NCI-H2227 (cell line): ENCODE results near the gene SUFU.

Experiments used
- DNase-seq: peaks from one replicate; lab custom pipeline; 2025; ENCODE audit not compliant: unreplicated experiment; lab: John Stamatoyannopoulos, UW

Gene SUFU

DNA sequence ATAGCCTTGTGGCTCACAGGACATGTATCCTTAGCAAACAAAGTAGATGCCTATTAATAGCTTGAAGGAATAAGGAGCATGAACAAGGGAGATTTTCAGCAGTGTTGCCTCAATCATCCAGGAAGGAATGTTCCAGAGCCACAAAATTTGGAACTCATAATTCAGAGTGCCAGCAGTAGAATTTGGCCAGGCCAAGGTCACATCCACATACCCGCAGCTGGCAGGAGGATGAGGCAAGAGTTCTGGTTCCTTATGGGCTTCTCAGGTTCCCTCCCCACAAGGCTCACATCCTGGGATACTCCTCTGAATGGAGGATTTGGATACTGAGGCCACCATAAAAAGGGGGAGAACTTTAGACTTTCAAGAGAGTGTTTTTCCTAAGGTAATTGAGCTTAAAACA lies 45.8 kb downstream of the SUFU start:
- DNase-seq, result no peak

DNA sequence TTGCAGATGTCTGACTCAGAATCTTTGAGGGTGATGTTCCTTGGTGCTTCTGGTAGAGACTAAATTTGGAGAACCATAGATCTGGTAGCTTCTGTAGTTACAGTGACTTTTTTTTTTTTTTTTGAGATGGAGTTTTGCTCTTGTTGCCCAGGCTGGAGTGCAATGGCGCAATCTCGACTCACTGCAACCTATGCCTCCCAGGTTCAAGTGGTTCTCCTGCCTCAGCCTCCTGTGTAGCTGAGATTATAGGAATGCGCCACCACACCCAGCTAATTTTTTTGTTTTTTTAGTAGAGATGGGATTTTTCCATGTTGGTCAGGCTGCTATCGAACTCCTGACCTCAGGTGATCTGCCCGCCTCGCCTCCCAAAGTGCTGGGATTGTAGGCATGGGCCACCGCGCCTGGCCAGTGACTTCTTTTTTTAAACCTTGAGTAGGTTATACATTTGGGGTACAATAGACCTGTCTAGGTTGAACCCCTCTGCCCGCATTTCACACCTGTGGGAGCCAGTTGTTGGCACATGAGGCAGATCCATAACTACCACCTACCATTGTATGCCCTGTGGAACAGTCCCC lies 47.0 kb downstream of the SUFU start:
- DNase-seq, result no peak

DNA sequence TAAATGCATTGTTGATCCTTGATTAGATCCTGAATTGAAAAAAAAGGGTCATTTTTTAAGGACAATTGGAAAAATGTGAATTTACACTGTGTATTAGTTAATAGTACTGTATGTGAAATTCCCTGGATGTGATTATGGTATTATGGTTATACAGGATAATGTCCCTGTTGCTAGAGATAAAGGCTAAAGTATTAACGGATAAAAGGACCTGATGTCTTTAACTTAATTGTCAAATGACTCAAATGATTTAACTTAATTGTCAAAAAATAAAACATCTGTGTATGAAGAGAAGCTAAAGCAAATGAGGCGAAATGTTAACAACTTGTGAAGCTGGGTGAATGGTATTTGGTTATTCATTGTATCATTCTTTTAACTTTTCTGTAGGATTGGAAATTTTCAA lies 48.8 kb downstream of the SUFU start:
- DNase-seq, result no peak

DNA sequence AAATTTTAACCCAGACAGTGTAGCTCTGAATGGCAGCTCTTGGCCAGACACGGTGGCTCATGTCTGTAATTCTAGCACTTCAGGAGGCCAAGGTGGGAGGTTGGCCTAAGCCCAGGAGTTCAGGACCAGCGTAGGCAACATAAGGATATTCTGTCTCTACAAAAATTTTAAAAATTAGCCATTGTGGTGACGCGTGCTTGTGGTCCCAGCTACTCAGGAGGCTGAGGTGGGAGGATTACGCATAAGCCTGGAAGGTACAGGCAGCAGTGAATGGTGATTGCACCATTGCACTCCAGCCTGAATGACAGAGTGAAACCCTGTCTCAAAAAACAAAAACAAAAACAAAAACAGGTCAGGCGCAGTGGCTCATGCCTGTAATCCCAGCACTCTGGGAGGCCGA lies 50.0 kb downstream of the SUFU start:
- DNase-seq, result no peak

DNA sequence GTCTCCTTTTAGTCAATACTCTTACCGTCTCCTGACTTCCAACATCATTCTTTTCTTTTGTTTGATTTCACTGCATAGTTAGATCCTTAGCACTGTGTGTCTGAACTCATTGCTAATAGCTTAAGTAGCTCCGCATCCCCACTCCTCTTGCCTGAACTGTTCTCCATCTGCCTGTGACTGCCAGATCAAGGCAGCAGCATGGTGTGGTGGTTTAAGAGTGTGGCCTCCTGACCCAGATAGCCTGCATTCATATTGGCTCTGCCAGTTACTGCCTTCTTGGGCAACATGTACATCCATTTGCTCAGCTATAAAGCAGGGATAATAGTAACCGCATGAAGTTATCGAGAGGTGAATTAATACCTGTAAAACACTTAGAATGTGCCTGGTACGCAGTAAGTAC lies 50.8 kb downstream of the SUFU start:
- DNase-seq, result no peak

DNA sequence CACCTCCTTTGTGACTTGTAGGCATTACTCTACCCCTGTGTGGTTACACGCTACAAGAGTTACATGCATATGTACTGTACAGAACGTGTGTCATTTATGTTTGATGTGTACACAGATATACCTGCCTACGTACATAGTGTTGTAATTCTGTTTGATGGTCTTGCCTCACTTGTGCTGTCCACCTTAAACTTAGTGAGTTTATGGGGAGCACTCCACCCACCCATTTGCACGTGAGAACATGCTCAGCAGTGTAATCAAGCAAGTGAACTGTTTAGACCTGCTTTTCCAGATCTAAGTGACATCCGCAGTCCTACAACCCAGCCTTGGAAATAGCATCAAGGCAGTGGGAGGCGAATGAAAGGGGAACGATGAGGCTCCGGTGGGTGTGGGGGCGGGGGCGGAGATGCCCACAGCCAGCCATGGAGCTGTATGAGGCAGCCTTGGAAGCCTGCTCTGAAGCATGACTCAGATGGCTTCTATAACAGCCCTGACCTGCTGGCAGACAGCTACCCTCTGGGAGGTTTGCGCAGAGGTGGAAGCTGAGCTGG lies 52.1 kb downstream of the SUFU start:
- no peak for DNase-seq

DNA sequence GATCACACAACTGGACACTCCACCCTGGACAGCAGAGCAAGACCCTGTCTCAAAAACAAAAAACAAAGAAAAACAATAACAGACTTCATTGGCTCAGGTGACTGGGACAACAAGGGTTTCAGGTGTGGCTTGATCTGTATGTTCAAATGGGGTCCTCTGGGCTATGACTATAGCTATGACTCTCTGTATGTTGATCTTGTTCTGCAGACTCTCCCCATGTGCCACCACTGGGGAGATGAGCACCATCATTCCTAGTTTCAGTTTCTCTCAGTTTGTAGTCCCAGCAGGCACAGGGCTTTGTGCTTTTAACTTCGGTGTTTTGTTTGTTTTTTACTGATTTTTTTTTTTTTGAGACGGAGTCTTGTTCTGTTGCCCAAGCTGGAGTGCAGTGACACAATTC lies 53.8 kb downstream of the SUFU start:
- DNase-seq, result no peak

DNA sequence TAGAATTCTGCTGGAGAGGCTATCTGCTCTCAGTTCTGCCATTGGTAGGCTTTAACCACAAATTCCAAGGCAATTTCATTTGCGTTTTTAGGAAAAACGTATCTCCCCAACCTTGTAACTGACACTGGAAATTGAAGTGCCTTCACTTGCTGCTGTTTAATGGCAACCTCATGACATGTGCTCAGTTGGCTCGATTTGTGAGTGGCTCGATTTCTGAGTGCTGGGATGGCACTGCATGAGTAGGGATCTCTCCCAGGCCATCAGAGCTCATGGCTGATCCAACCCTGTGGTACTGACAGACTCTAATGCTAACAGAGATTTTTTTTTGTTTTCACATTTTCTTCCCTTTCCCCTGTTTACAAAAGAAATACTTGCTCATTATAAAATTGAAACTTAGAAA lies 56.0 kb downstream of the SUFU start:
- no peak for DNase-seq

DNA sequence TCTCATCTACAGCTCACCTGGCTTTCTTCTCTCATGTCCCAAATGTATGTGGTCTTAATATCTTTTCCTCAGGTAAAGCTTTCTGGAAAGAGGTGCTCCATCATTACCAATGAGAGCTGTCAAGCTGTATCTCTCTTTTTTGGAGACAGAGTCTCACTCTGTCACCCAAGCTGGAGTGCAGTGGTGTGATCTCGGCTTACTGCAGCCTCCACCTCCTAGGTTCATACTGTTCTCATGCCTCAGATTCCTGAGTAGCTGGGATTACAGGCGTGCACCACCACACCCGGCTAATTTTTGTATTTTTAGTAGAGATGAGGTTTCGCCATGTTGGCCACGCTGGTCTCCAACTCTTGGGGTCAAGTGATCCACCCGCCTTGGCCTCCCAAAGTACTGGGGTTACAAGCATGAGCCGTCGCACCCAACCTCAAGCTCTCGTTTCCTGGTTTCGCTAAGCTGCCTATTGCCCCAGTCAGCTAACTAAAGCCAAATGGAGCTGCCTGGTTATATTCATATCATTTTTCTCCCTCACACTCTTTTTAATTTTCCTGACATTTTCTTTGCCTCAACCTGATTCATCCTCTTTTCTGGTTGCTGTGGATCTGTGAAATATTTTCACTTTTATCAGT lies 60.5 kb downstream of the SUFU start:
- no peak for DNase-seq

DNA sequence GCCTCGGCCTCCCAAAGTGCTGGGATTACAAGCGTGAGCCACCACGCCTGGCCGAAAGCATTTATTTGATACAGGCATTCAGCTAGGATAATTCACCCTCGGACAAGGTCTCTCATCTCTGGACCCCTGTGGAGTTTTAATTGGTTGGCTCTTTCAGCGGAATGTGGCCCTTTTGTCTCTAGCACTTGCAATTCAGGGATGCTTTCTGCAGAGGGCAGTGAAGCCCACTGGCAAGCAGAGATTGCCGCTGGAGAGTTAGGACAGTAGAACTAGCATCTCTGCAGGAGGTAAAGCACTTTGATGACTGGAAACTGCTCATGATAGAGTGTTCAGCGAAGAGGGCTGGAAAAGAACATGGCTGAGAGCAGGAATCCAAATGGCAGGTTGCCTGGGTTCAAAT lies 62.0 kb downstream of the SUFU start:
- DNase-seq, result no peak

DNA sequence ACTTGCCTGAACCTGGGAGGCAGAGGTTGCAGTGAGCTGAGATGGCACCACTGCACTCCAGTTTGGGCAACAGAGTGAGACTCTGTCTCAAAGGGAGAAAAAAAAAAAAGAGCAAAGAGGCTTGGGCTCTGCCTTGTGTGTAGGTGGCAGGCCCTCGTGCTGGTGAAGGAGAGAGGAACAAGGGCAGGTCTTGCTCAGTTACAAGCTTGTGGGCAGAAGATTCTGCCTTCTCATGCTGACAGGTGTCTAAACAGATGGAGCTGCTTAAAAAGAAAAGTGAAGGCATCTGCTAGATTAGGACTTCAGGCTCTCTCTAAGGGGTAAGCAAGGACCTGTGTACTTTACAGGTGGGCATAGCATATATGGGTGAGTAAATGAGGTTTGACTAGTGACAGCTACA lies 75.0 kb downstream of the SUFU start:
- no peak for DNase-seq

DNA sequence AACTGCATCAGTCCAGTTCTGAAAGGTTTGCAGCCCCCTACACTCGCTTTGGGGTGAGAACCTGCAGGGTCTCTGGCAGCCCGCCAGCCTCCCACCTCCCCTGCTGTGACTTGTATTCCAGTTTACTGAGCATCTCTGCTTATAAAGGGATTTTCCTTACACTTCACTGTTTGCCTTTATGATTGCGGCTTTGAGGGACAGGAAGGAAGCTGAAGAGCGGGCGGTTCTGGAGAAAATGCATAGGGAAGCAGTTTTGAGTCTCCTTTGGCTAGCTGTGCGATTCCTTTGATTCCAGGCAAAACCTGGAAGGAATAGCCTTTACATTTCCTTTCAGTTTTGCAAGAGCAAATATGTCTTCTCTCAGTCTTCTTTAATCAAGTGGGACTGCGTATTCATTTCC lies 75.6 kb downstream of the SUFU start:
- DNase-seq, result peak; percentile 37

DNA sequence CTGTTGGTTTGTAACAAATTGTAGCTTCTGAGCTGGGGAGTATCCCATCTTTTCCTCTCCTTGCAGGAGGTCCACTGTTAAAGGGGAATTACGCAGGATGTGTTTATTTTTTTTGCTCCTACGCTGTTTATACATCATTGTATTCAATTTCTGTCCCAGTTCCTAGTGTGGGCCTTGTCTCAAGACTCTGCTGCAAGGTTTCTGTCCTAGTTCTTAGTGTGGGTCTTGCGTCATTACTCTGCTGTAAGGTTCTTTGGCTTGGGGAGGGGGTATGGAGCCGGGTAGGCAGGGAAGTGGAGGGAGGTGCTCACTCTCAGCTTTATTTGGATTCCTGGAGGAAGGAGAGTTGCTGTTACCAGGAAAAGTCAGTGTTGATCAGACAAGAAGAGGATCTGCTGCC lies 76.5 kb downstream of the SUFU start:
- DNase-seq, result no peak

DNA sequence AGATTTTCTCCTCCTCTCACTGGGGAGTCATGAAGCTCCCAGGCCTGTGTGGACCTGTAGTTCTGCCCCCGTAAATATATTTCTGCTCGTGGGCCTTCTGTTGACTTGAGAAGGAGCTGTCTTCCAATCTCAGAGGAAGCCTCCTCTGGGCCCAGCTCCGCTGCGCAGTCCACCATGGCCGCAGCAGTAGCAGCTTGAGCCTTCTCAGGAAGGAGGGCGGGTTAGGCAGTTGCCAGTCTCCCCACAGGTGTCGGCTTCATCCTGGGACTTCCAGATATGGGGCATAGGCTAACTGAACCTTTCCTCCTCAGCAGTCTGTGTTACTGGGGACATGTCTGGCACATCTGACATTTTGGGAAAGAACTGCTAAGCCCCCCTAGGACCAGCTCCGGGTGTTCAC lies 77.6 kb downstream of the SUFU start:
- no peak for DNase-seq

DNA sequence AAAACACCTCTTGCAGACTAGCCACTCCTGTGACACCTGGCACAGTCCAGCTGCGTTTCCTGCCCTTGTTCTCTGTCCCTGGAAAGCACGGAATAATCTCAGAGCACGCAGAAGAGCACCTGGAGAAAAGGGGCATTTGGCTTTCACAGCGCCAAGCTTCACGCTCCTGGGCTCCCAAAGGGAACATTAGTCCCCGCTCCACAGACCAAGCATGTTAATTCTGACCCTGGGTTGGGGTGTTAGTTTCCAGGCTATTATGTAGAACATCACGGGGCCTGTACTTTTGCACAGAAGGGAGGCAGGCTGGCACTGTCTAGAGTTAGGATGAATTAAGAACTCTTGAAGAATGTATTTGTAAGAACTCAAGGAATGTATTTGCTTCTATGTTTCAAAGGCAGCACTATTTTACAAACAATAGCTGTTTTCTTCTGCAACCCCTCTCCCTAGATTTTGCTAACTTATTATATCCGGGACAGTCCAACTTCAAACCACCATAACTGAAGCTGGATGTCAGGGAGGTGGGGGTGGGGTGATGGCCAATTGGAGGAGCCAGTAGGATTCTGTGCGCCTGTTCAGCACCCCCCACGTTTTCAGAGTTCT lies 78.3 kb downstream of the SUFU start:
- no peak for DNase-seq

DNA sequence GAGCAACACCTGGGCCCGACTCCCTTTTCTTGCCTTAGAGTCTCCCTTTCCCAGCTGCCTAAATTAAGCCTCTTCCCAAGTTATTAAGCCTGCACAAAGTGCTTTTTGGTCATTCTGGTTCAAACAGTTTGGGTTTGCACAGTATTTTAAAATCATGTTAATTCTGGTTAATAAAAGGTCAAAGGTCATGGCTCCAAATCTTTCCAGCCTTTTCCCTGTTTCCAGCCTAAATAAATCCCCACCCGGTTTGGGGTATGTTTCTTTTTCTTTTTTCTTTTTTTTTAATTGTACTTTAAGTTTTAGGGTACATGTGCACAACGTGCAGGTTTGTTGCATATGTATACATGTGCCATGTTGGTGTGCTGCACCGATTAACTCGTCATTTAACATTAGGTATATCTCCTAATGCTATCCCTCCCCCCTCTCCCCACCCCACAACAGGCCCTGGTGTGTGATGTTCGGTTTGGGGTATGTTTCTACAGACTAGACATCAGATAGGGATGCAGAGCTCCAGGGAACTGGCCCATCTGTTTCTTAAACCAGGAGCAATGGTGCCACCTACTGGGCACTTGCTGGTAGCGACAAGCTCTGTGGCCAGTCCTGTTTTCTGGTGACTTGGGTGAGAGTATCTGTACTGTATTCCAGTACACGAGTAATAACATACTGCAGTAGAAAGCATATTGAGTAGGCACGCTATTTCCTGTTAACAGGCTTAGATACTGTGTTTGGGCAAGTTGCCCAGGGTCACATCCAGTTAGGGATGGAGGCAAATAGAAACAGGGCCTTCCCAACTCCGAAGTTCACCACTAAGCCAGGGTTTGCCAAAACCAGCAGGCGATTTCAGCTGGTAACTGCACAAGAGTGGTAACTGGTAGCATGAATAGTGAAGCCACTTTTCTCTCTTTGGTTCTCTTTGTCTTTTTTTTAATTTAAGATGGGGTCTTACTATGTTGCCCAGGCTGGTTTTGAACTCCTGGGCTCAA lies 80.0 kb downstream of the SUFU start:
- peak; percentile 85 for DNase-seq

DNA sequence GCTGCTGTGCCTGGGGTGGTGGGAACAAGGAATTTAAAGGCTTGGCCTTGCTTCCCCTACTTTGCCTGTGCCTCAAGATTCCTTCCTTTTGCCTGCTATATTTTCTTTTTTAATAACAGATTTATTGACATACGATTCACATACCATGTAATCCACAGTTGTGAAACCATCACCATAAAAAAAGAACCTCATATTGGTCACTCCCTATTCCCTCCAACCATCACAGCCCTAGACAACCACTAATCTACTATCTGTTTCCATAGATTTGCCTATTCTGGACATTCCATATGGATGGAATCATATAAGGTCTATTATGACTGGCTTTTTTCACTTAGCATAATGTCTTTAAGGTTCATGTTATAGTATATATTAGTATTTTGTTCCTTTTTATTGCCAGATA lies 81.3 kb downstream of the SUFU start:
- DNase-seq, result no peak

DNA sequence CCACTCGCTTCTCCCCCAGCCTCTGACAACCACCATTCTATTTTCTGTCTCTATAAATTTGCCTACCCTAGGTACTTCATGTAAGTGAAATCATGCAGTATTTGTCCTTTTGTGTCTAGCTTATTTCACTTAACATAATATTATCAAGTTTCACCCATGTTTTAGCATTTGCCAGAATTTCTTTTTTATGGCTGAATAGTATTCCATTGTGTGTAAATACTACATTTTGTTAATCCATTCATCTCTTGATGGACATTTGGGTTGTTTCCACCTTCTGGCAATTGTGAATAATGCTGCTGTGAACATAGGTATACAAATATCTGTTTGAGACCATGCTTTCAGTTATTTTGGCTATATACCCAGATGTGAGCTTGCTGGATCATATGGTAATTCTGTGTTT lies 83.1 kb downstream of the SUFU start:
- DNase-seq, result no peak

DNA sequence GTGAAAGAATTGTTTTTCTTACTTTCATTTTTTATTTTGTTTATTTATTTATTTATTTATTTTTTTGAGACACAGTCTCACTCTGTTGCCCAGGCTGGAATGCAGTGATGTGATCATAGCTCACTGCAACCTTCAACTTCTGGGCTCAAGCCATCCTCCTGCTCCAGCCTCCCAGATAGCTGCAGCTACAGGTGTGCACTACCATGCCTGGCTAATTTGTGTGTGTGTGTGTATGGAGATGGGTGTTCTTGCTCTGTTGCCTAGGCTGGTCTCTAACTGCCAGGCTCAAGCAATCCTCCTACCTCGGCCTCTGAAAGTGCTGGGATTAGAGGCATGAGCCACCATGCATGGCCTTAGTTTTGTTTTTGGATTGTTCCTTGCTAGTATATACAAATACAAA lies 85.1 kb downstream of the SUFU start:
- DNase-seq, result no peak

DNA sequence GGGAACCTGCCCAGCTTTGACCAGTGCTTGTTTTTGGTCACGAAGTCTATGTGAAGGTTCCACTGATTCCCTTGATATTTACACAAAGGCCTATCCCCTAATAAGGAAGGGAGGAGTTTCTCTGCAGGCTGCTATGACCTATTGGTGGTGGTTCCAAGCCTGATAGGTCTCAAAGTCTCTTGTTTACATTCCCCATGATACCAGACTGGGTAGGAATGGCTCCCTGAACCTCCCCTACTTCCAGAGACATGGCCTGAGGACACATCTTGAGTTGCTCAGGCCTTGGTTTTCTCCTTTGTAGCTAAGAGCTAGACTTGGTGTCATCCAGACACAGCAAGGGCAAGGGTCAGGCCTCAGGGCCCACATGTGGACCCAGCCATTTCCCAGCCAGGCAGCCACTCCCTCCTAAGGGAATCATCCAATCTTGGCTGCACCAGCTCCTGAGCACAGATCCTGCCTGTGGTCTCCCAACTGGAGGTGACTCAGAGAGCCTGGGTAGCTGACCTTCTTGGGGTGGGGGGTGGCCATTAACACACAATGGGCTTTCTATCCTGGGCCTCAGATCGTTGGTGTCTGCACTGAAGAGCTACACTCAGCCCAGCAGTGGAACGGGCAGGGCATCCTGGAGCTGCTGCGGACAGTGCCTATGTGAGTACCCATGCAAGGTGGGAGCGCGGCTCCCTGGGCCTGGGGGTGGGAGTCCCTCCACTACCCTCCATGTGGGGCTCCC lies 89.5 kb downstream of the SUFU start:
- no peak for DNase-seq

DNA sequence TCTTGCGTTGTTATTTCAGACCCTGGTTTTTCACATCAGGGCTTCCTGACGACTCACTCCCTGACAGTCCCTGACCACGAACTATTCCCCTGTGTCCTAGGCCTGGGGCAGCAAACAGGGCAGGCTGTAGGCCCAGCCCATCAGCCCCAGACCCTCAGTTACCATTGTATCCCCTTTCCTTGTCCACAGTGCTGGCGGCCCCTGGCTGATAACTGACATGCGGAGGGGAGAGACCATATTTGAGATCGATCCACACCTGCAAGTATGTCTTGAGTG lies 90.0 kb downstream of the SUFU start:
- DNase-seq, result no peak
